ENCODE data around the gene RPS6KB2. TPM values are rescaled to one million over a fixed set of nuclear protein-coding genes. Genes with fewer than 3 reads are reported as not detected.
A peak's percentile ranks its signal among the peaks of the same experiment; 100 is the strongest.
"Not testable (repeated sequence)": the region's sequence is repeated elsewhere in the genome, so short reads cannot be mapped to it uniquely, and the experiment has no call there.

Gene RPS6KB2
- total RNA-seq, 1 donor from 2014 or later: 72.3 TPM

DNA sequence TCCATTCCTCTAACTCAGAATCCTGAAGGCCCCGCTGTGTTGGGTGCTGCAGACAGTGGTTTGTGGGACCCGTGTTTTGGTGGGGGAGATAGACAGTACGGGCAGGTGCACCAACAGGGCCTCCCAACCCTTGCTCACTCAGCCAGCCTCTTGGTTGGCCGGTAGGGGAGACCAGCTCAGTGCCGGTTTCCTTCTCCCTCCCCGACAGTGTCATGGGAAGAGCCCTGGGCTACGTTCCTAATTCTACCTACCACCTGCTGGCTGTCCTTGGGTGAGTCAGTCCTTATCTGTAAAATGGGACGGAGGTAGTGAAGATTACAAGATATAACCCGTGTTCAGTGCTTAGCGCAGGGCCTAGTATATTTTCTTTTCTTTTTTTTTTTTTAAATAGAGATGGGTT, 34.9 kb downstream of the RPS6KB2 start:
- no peak for DNase-seq (ENCODE audit: low spot score in 2 of 2)
- Histone ChIP-seq H3K9me3 (no peaks in the 10 kb centered on the region), H3K27me3 (no peaks in the 10 kb centered on the region), H3K4me3 (no peak overlapping the region), H3K4me1 (peaks cover 5 to 22% of the 10 kb centered on the region in 2 donors), H3K36me3 (no peaks in the 10 kb centered on the region), H3K27ac (peak overlapping the region; percentile 90 to 94)
- TF ChIP-seq, protein P1, sequence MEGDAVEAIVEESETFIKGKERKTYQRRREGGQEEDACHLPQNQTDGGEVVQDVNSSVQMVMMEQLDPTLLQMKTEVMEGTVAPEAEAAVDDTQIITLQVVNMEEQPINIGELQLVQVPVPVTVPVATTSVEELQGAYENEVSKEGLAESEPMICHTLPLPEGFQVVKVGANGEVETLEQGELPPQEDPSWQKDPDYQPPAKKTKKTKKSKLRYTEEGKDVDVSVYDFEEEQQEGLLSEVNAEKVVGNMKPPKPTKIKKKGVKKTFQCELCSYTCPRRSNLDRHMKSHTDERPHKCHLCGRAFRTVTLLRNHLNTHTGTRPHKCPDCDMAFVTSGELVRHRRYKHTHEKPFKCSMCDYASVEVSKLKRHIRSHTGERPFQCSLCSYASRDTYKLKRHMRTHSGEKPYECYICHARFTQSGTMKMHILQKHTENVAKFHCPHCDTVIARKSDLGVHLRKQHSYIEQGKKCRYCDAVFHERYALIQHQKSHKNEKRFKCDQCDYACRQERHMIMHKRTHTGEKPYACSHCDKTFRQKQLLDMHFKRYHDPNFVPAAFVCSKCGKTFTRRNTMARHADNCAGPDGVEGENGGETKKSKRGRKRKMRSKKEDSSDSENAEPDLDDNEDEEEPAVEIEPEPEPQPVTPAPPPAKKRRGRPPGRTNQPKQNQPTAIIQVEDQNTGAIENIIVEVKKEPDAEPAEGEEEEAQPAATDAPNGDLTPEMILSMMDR (IDR thresholded peaks at IDR 0.05): no peak
- intact Hi-C loops (cut with DNase I): no loop called here

DNA sequence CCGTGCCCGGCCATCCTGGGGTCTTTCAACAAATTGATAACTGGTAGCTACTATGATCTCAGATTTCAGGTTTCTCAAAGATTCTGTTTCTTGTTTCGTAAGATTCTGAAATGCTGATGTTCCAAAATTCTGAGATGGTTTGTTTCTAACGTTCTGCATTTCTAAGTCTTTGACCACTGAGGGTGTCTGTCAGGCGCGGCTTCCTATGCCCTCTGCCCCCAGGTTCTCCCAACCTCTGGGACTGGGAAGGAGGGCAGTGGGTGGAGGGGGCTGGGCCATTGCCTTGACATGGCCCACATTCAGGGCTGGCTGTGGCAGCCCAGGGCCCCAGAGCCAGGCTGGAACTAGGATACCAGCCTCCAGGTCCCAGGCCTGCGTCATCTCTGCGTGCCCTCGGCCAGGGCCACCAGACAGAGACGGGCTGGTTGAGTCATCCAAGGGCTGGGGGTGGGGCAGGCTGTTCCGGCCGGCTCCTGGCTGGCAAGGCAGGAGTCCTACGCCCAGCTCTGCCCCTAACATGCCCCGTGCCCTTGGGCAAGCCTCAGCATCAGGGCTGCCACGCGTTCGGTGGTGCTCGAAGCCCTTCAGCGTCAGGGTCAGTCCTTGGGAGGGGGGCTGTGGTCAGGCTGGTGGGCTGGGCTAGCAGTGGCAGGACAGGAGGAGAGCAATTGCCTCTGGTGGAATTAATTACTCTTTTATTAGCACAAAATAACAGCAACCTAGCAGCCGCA, 35.6 kb downstream of the RPS6KB2 start:
- H3K4me1 ChIP-seq: peaks cover 5 to 25% of the 10 kb centered on the region in 2 donors
- H3K36me3 ChIP-seq: no peaks in the 10 kb centered on the region
- H3K9me3 ChIP-seq: no peaks in the 10 kb centered on the region
- peak; percentile 51 to 84 for DNase-seq (ENCODE audit: low spot score in 2 of 2)
- intact Hi-C loops (cut with DNase I): no loop called here
- peak overlapping the region; percentile 60 to 70 for H3K4me3 ChIP-seq
- peak overlapping the region; percentile 90 to 94 for H3K27ac ChIP-seq
- TF ChIP-seq, protein P1 (IDR thresholded peaks at IDR 0.05): no peak
- no peaks in the 10 kb centered on the region for H3K27me3 ChIP-seq

DNA sequence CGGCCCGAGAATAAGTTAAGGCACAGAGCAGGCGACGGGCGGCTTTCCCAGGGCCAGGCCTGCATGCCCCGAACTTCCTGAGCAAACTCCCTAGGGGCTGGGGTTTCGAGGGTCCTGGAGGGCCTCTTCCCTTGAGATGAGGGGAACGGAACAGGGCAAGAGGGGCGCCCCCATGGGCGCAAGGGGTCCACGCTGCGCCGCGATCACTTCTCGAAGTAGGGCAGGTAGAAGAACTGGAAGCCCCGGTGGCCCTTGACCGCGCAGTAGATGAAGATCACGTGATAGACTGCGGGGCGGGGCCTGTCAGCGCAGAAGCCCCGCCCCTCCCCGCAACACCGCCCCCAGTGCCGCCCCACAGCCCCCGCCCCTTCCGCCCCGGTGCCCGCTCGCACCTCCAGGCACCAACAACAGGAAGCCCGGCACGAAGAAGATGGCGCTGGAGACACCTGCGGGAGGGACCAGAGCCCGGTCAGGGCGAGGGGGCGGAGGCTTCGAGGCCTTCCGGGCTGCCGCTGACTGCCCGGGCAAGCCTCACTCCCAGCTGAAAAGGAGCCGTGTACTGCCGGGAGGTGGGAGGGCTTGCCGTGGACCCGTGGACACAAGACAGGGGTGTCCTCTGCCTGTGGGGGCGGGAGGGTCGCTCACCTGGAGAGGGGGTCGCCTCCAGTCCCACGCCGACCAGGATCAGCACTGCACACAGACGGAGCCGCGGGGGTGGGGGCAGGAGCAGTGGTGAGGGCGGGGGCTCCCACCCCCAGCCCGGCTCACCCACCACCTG, 36.3 kb downstream of the RPS6KB2 start:
- Histone ChIP-seq H3K9me3 (no peaks in the 10 kb centered on the region), H3K36me3 (no peaks in the 10 kb centered on the region), H3K4me3 (peak overlapping the region; percentile 60 to 70), H3K27me3 (no peaks in the 10 kb centered on the region), H3K4me1 (peaks cover 5 to 25% of the 10 kb centered on the region in 2 donors), H3K27ac (peak overlapping the region; percentile 90 to 94)
- TF ChIP-seq, protein P1 (IDR thresholded peaks at IDR 0.05): no peak
- intact Hi-C loops (cut with DNase I): no loop called here
- DNase-seq (ENCODE audit: low spot score in 2 of 2): peak; percentile 59 to 92

DNA sequence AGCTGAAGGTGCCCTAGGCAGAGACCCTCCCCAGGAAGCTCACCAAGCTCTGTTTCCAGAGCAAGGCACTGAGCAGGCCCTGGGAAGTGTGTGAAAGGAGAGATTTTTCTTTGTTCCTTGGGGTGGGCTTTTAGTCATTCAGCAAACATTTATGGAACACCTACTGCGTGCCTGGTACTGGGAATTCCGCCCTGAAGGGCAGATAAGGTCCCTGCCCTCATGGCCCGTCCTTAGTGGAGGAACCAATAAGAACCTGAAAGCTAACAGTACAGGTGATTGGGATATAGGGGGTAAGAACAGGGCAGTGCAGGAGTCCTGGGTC, 36.9 kb downstream of the RPS6KB2 start:
- Histone ChIP-seq H3K27me3 (no peaks in the 10 kb centered on the region), H3K36me3 (no peaks in the 10 kb centered on the region), H3K4me3 (peak overlapping the region; percentile 60 to 70), H3K9me3 (no peaks in the 10 kb centered on the region), H3K4me1 (peaks cover 5 to 25% of the 10 kb centered on the region in 2 donors), H3K27ac (peak overlapping the region; percentile 90 to 94)
- no peak for DNase-seq (ENCODE audit: low spot score in 2 of 2)
- TF ChIP-seq, protein P1 (IDR thresholded peaks at IDR 0.05): no peak
- intact Hi-C loops (cut with DNase I): no loop called here

DNA sequence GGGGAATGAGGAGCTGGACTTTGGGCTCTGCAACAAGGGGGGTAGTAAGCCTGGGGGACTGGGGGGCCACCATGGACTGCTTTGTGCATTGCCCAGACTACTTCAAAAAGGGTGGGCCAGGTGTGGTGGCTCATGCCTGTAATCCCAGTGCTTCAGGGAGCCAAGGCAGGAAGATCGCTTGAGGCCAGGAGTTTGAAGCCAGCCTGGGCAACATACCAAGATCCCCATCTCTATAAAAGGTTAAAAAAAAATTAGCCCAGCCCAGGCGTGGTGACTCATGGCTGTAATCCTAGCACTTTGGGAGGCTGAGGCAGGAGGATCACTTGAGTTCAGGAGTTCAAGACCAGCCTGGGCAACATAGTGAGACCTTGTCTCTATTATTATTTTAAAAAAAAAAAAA, 37.2 kb downstream of the RPS6KB2 start:
- H3K36me3 ChIP-seq; H3K9me3 ChIP-seq; H3K27me3 ChIP-seq; DNase-seq (ENCODE audit: low spot score in 2 of 2); intact Hi-C loops (cut with DNase I): not testable (repeated sequence)
- Histone ChIP-seq H3K4me1 (peaks cover 5 to 25% of the 10 kb centered on the region in 2 donors), H3K4me3 (peak overlapping the region; percentile 60 to 70), H3K27ac (peak overlapping the region; percentile 90 to 94)

DNA sequence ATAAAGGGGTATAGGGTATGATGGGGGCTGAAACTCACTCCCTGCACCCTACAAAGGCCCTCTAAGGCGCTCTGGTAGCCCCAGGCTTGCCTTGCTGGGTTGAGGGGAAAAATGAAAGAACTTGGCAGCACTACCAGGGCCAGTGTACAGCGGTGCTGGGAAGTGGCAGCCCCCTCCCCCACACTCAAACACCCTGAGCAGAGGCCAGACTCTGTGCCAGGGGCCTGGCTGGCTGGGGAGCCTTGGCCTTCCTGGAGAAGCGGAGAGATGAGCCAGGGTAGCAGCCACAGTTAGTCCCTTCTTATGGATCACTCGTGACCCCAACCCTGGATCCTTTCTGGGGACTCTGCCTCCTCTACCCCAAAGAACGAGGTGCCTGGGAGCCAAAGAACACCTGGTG, 38.1 kb downstream of the RPS6KB2 start:
- Histone ChIP-seq H3K36me3 (no peaks in the 10 kb centered on the region), H3K27ac (peak overlapping the region; percentile 35 to 94), H3K4me1 (peaks cover 5 to 25% of the 10 kb centered on the region in 2 donors), H3K4me3 (no peak overlapping the region), H3K9me3 (no peaks in the 10 kb centered on the region), H3K27me3 (no peaks in the 10 kb centered on the region)
- TF ChIP-seq, protein P1 (IDR thresholded peaks at IDR 0.05): no peak
- intact Hi-C loops (cut with DNase I): no loop called here
- no peak for DNase-seq (ENCODE audit: low spot score in 2 of 2)
